Activated CD4-positive, alpha-beta T cell treated with anti-CD3 and anti-CD28 coated beads, Interleukin-2, amount 50 U/mL, for 48 hours (primary cell): ENCODE data around the gene S100Z.
"Not testable (repeated sequence)": the region's sequence is repeated elsewhere in the genome, so short reads cannot be mapped to it uniquely, and the experiment has no call there.

Experiments
- DNase-seq, 2 experiments: peaks; one replicate each; pipeline ENCODE4 v3.0.0-alpha.2; 2020

The S100Z gene

GRCh38 chr5:76888733-76889300 is 39.0 kb downstream of the S100Z start:
- DNase-seq, result no peak

- DNase-seq, result no peak
These were observed 43.5 kb downstream of the S100Z start for GRCh38 chr5:76893294-76893693.

- DNase-seq, result no peak
These were observed 46.4 kb downstream of the S100Z start for GRCh38 chr5:76896196-76896595.

GRCh38 chr5:76901522-76901921 is 51.7 kb downstream of the S100Z start:
- DNase-seq, result no peak

- no peak for DNase-seq
These were observed 58.4 kb downstream of the S100Z start for GRCh38 chr5:76908166-76908565.

- not testable (repeated sequence) for DNase-seq
These were observed 60.6 kb downstream of the S100Z start for GRCh38 chr5:76910344-76910933.

- not testable (repeated sequence) for DNase-seq
These were observed 64.9 kb downstream of the S100Z start for GRCh38 chr5:76914671-76915070.

- no peak for DNase-seq
These were observed 68.7 kb downstream of the S100Z start for GRCh38 chr5:76918539-76918938.

- DNase-seq, result no peak
These were observed 70.7 kb downstream of the S100Z start for GRCh38 chr5:76920491-76920890.

GRCh38 chr5:76926329-76927105 is 76.7 kb downstream of the S100Z start:
- no peak for DNase-seq

- no peak for DNase-seq
These were observed 78.1 kb downstream of the S100Z start for GRCh38 chr5:76927961-76928360.

GRCh38 chr5:76930083-76930482 is 80.3 kb downstream of the S100Z start:
- DNase-seq, result no peak

GRCh38 chr5:76938177-76938576 is 88.4 kb downstream of the S100Z start:
- DNase-seq, result no peak

GRCh38 chr5:76941000-76941399 is 91.2 kb downstream of the S100Z start:
- no peak for DNase-seq

GRCh38 chr5:76941442-76941841 is 91.6 kb downstream of the S100Z start:
- no peak for DNase-seq

GRCh38 chr5:76942581-76942980 is 92.8 kb downstream of the S100Z start:
- DNase-seq, result no peak

- no peak for DNase-seq
These were observed 93.2 kb downstream of the S100Z start for GRCh38 chr5:76943006-76943405.

- DNase-seq, result no peak
These were observed 94.8 kb downstream of the S100Z start for GRCh38 chr5:76944638-76945037.

- DNase-seq, result not testable (repeated sequence)
These were observed 95.4 kb downstream of the S100Z start for GRCh38 chr5:76945238-76945637.

- no peak for DNase-seq
These were observed 96.3 kb downstream of the S100Z start for GRCh38 chr5:76946090-76946489.

- DNase-seq, result no peak
These were observed 97.3 kb downstream of the S100Z start for GRCh38 chr5:76947082-76947503.

GRCh38 chr5:76952795-76953536 is 103.2 kb downstream of the S100Z start, which contains the start of gene CRHBP:
Gene CRHBP (plus strand): TSS chr5:76953045. CDS start chr5:76953135, 90 bp downstream.
- DNase-seq, result no peak
